RCC 7860 (cell line): Measurements from ENCODE around the gene UNC5A.

Experiments used
- DNase-seq: peaks from one replicate; pipeline ENCODE4 v3.0.0-alpha.2; 2015; ENCODE audit warnings: low spot score
- FAIRE-seq: peaks from 2 replicates; lab custom pipeline; 2012; peaks lifted over from hg19 to GRCh38; lab: Jason Lieb, UNC

UNC5A gene

GRCh38 chr5:176877793-176878331, 67.5 kb downstream of the UNC5A start:
- DNase-seq = no peak
- FAIRE-seq = no peak

- no peak for DNase-seq
- FAIRE-seq = no peak
Observed at GRCh38 chr5:176878463-176878862, 68.1 kb downstream of the UNC5A start.

GRCh38 chr5:176878906-176879662, 68.7 kb downstream of the UNC5A start:
- FAIRE-seq (no peak), DNase-seq (no peak)

- no peak for FAIRE-seq
- DNase-seq = no peak
Observed at GRCh38 chr5:176879663-176880361, 69.5 kb downstream of the UNC5A start.

- DNase-seq (no peak), FAIRE-seq (no peak)
Observed at GRCh38 chr5:176880366-176881020, 70.1 kb downstream of the UNC5A start.

GRCh38 chr5:176881021-176881749, 70.8 kb downstream of the UNC5A start:
- FAIRE-seq = no peak
- no peak for DNase-seq

- no peak for FAIRE-seq
- no peak for DNase-seq
Observed at GRCh38 chr5:176881816-176882566, 71.6 kb downstream of the UNC5A start.

GRCh38 chr5:176882567-176882903, 72.2 kb downstream of the UNC5A start:
- no peak for DNase-seq
- no peak for FAIRE-seq

GRCh38 chr5:176883700-176884570, 73.6 kb downstream of the UNC5A start:
- FAIRE-seq (no peak), DNase-seq (no peak)

- no peak for DNase-seq
- FAIRE-seq = no peak
Observed at GRCh38 chr5:176884571-176884890, 74.2 kb downstream of the UNC5A start.

GRCh38 chr5:176886336-176887251, 76.2 kb downstream of the UNC5A start:
- FAIRE-seq (no peak), DNase-seq (no peak)

GRCh38 chr5:176887252-176887849, 77.0 kb downstream of the UNC5A start:
- FAIRE-seq (no peak), DNase-seq (no peak)

- DNase-seq = no peak
- no peak for FAIRE-seq
Observed at GRCh38 chr5:176888016-176888864, 77.9 kb downstream of the UNC5A start.

- DNase-seq = no peak
- FAIRE-seq = no peak
Observed at GRCh38 chr5:176888865-176889165, 78.5 kb downstream of the UNC5A start.

GRCh38 chr5:176889321-176890280, 79.2 kb downstream of the UNC5A start:
- FAIRE-seq = no peak
- DNase-seq = no peak
